GM12878 (cell line): Measurements from ENCODE around the gene KBTBD3. TPM values are rescaled to one million over a fixed set of nuclear protein-coding genes. Genes with fewer than 3 reads are reported as not detected.

Experiments
- ATAC-seq: fragments of 200-7000 bp; cut with Tn5 transposase; 3 replicates; pipeline ENCODE4 v1.9.1; 2020; ENCODE audit warnings: mild to moderate bottlenecking, moderate library complexity
- BruUV-seq: library from RNA; stranded (reverse); fragments of 400-500 nt; replicated peaks from 2 replicates; lab custom pipeline; 2021; lab: Mats Ljungman, UMichigan
- CTCF ChIA-PET: fragments of 300-600 bp; sonication (Branson Sonifier 250); formaldehyde crosslinking; extraction: SDS; loops from one replicate; lab custom pipeline; 2021; ENCODE audit warnings: inconsistent platforms; lab: Yijun Ruan, JAX
- POLR2A ChIA-PET: fragments of 350-600 bp; formaldehyde crosslinking; extraction: SDS; loops from one replicate; lab custom pipeline; 2021; ENCODE audit warnings: inconsistent platforms; lab: Charles Lee
- RAD21 ChIA-PET: fragments of 300-600 bp; sonication (Branson Sonifier 250); formaldehyde crosslinking; loops from one replicate; lab custom pipeline; 2023; ENCODE audit warnings: antibody characterized with exemption; ENCODE audit not compliant: unreplicated experiment; lab: Charles Lee
- SMC1A ChIA-PET: fragments of 300-600 bp; sonication (Branson Sonifier 250); formaldehyde crosslinking; loops from one replicate; lab custom pipeline; 2023; ENCODE audit not compliant: unreplicated experiment, uncharacterized antibody; lab: Charles Lee
- DNase-seq: peaks from one replicate; pipeline ENCODE4 v3.0.0-alpha.2; 2011; ENCODE audit warnings: low read depth, low spot score
- FAIRE-seq: peaks from 3 replicates; lab custom pipeline; 2011; peaks lifted over from hg19 to GRCh38; lab: Jason Lieb, UNC
- H2AFZ ChIP-seq: 2 replicates; pipeline ENCODE4 v1.6.0; 2011; ENCODE audit warnings: low read depth, low read length, control low read depth; ENCODE audit not compliant: control insufficient read depth
- H3K27ac ChIP-seq: 2 replicates; pipeline ENCODE4 v1.5.1; 2011; ENCODE audit warnings: control low read depth; ENCODE audit not compliant: control insufficient read depth, insufficient read depth
- H3K27me3 ChIP-seq, 2 experiments: replicated peaks in 1 of 2; 2 replicates each; pipeline versions ENCODE4 v1.6.0 to v1.6.1; 2011; ENCODE audit warnings: low read length in 1 of 2; ENCODE audit not compliant: control insufficient read depth in 2 of 2, insufficient read depth in 2 of 2
- H3K36me3 ChIP-seq, 2 experiments: 2 replicates each; pipeline ENCODE4 v1.5.1; 2011; ENCODE audit warnings: low read length in 1 of 2; ENCODE audit not compliant: control insufficient read depth in 2 of 2, insufficient read depth in 2 of 2
- H3K4me1 ChIP-seq: 2 replicates; pipeline ENCODE4 v1.6.1; 2011; ENCODE audit warnings: mild to moderate bottlenecking, low read length, moderate library complexity, mixed read lengths; ENCODE audit not compliant: control insufficient read depth, insufficient read depth
- H3K4me2 ChIP-seq: 2 replicates; pipeline ENCODE4 v1.6.0; 2011; ENCODE audit warnings: control low read depth; ENCODE audit not compliant: control insufficient read depth, insufficient read depth
- H3K4me3 ChIP-seq: fragments of 200-600 bp; sonication (generic); 2 replicates; pipeline ENCODE4 v1.5.1; 2016
- H3K79me2 ChIP-seq: 2 replicates; pipeline ENCODE4 v1.6.0; 2011; ENCODE audit warnings: low read length; ENCODE audit not compliant: control insufficient read depth, insufficient read depth
- H3K9ac ChIP-seq: 2 replicates; pipeline ENCODE4 v1.8.0; 2011; ENCODE audit warnings: low read length, control low read depth, mixed read lengths; ENCODE audit not compliant: control insufficient read depth, insufficient read depth
- H3K9me3 ChIP-seq: replicated peaks from 3 replicates; pipeline ENCODE4 v1.5.1; 2011; ENCODE audit warnings: mild to moderate bottlenecking, low read length; ENCODE audit not compliant: control insufficient read depth, insufficient read depth
- H4K20me1 ChIP-seq: 2 replicates; pipeline ENCODE4 v1.6.0; 2011; ENCODE audit not compliant: control insufficient read depth, insufficient read depth
- BCL11A ChIP-seq: IDR thresholded peaks from 2 replicates; pipeline ENCODE4 v1.6.1; 2011; ENCODE audit warnings: low read depth, low read length
- GABPA ChIP-seq: IDR thresholded peaks from 2 replicates; pipeline ENCODE4 v1.6.1; 2014; ENCODE audit warnings: antibody characterized with exemption, low read depth, mild to moderate bottlenecking, inconsistent platforms
- KAT2A ChIP-seq: conservative IDR thresholded peaks from 2 replicates; pipeline ENCODE4 v1.6.1; 2011; ENCODE audit warnings: low read depth, low read length; ENCODE audit not compliant: control insufficient read depth
- RAD21 ChIP-seq: IDR thresholded peaks from 2 replicates; pipeline ENCODE4 v1.6.1; 2011; ENCODE audit warnings: mild to moderate bottlenecking, low read depth, low read length, moderate library complexity; ENCODE audit not compliant: insufficient read depth
- RAD51 ChIP-seq: fragments of 450-650 bp; IDR thresholded peaks from 2 replicates; pipeline ENCODE4 v1.6.1; 2016; ENCODE audit warnings: moderate library complexity, mild to moderate bottlenecking, inconsistent platforms
- SPI1 ChIP-seq: IDR thresholded peaks from 2 replicates; pipeline ENCODE4 v1.6.1; 2011; ENCODE audit warnings: low read depth, mild to moderate bottlenecking, low read length, moderate library complexity, borderline replicate concordance; ENCODE audit not compliant: insufficient read depth
- SRF ChIP-seq, 2 experiments: IDR thresholded peaks; 2 replicates each; pipeline ENCODE4 v1.6.1; 2011; ENCODE audit warnings: low read depth in 2 of 2, low read length in 2 of 2, mild to moderate bottlenecking in 1 of 2, moderate library complexity in 1 of 2
- STAT1 ChIP-seq: fragments of 450-650 bp; conservative IDR thresholded peaks from 2 replicates; pipeline ENCODE4 v1.6.1; 2014; ENCODE audit warnings: antibody characterized with exemption, mild to moderate bottlenecking
- WGBS: methylation state at CpG from one replicate; pipeline ENCODE4 v1.1.6; 2016; ENCODE audit warnings: low lambda C conversion rate; ENCODE audit not compliant: insufficient replicate concordance, insufficient coverage; ENCODE audit errors: missing lambda C conversion rate; 5-methylcytosine and 5-hydroxymethylcytosine counted together
- in situ Hi-C: fragments of 300-500 bp; cut with MboI; formaldehyde crosslinking; loops from 9 replicates; pipeline ENCODE4 v1.14.3; 2018; ENCODE audit warnings: mixed read lengths
- intact Hi-C: fragments of 100-400 bp; cut with micrococcal nuclease; formaldehyde crosslinking; loops from one replicate; pipeline ENCODE4 v1.14.2; 2022; ENCODE audit not compliant: unreplicated experiment
- polyA plus RNA-seq, 11 experiments: library from polyadenylated mRNA; depleted of rRNA in 4 of 11; unstranded in 6 of 11; stranded (reverse) in 5 of 11; fragments of >200 nt; fragmentation: Nextera tagmentation in 4 of 11; fragmentation: Illumina TruSeq in 1 of 11; extraction: Ambion mirVana in 4 of 11; extraction: Trizol in 1 of 11; gene quantifications; 1 replicate in 1 of 11; 2 replicates in 10 of 11; pipeline versions ENCODE4 v1.2.1 to v1.2.3, GENCODE V29; 2011 to 2016; ENCODE audit warnings: inconsistent platforms in 2 of 11, missing spikeins in 2 of 11, low read depth in 1 of 11
- total RNA-seq, 4 experiments: library from RNA; depleted of rRNA in 3 of 4; stranded (reverse); fragments of >200 nt in 3 of 4; fragmentation: Illumina TruSeq in 1 of 4; extraction: Trizol in 1 of 4; gene quantifications; 2 replicates each; pipeline versions ENCODE4 v1.2.1 to v1.2.3, GENCODE V29; 2013 to 2021
- TF ChIP-seq, protein P1 (sequence below): fragments of 450-650 bp; IDR thresholded peaks from 2 replicates; pipeline ENCODE4 v1.6.1; 2018; ENCODE audit warnings: mild to moderate bottlenecking, low read depth, moderate library complexity; ENCODE audit not compliant: partially characterized antibody
- TF ChIP-seq, protein P2 (sequence below): fragments of 450-650 bp; IDR thresholded peaks from 2 replicates; pipeline ENCODE4 v1.6.1; 2017; ENCODE audit warnings: mild to moderate bottlenecking, moderate library complexity
- TF ChIP-seq, protein P3 (sequence below): IDR thresholded peaks from 2 replicates; pipeline ENCODE4 v1.6.1; 2012; ENCODE audit warnings: low read depth, low read length, improper control_type of control experiment
- TF ChIP-seq, protein P4 (sequence below): fragments of 450-650 bp; IDR thresholded peaks from 2 replicates; pipeline ENCODE4 v1.6.1; 2016; ENCODE audit warnings: mild to moderate bottlenecking

Gene KBTBD3
- total and polyA plus RNA-seq, 10 of the 15 experiments (the other 5 are each of a cell fraction or from before 2014, with no cell fraction given) = 1.9 to 18.1 (median 8.4) TPM

DNA sequence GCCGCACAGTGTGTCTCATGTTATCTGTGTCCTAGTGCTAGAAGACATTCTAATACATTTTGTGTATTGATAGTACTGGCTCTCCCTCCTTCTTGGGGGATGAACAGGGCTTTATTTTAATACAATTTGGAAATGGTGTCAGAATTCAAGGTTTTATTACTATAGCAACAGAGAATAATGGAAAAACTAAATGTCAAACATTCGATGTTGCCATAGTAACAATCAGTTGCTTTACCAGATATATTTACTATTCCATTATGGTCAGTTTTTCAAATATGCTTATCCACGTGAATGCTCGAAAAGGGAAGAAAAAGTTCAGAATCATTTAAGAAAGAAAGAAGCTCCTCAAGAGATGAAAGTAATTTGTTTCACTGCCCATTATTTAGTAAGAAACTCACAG lies 46.5 kb downstream of the KBTBD3 start:
- RAD21 ChIA-PET = no interaction called here
- Histone ChIP-seq H3K79me2 (no peaks in the 10 kb centered on the region), H3K4me2 (no peak overlapping the region), H2AFZ (no peak overlapping the region), H3K9me3 (no peaks in the 10 kb centered on the region; the same call in 2 of the 3 replicates), H3K4me3 (no peak overlapping the region), H3K27ac (no peak overlapping the region), H4K20me1 (no peaks in the 10 kb centered on the region), H3K27me3 (no peaks in the 10 kb centered on the region), H3K4me1 (no peaks in the 10 kb centered on the region), H3K9ac (no peak overlapping the region), H3K36me3 (no peaks in the 10 kb centered on the region)
- ATAC-seq = no peak
- in situ Hi-C loops (no loop called here), intact Hi-C loops (no loop called here)
- BruUV-seq = no TSS peak
- POLR2A ChIA-PET = no interaction called here
- no peak for FAIRE-seq
- DNase-seq = no peak
- 72% methylated on average over 4 of the region's 4 CpGs for WGBS
- SMC1A ChIA-PET = no interaction called here
- CTCF ChIA-PET = no interaction called here
- TF ChIP-seq KAT2A (no peak), SPI1 (no peak), BCL11A (no peak), GABPA (no peak), SRF (IDR thresholded peaks at IDR 0.05; ENCODE audit: low read depth in 2 of 2, low read length in 2 of 2) (no peak), RAD21 (no peak), RAD51 (no peak), STAT1 (no peak)
- TF ChIP-seq, protein P1, sequence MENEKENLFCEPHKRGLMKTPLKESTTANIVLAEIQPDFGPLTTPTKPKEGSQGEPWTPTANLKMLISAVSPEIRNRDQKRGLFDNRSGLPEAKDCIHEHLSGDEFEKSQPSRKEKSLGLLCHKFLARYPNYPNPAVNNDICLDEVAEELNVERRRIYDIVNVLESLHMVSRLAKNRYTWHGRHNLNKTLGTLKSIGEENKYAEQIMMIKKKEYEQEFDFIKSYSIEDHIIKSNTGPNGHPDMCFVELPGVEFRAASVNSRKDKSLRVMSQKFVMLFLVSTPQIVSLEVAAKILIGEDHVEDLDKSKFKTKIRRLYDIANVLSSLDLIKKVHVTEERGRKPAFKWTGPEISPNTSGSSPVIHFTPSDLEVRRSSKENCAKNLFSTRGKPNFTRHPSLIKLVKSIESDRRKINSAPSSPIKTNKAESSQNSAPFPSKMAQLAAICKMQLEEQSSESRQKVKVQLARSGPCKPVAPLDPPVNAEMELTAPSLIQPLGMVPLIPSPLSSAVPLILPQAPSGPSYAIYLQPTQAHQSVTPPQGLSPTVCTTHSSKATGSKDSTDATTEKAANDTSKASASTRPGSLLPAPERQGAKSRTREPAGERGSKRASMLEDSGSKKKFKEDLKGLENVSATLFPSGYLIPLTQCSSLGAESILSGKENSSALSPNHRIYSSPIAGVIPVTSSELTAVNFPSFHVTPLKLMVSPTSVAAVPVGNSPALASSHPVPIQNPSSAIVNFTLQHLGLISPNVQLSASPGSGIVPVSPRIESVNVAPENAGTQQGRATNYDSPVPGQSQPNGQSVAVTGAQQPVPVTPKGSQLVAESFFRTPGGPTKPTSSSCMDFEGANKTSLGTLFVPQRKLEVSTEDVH = no peak
- TF ChIP-seq, protein P2, sequence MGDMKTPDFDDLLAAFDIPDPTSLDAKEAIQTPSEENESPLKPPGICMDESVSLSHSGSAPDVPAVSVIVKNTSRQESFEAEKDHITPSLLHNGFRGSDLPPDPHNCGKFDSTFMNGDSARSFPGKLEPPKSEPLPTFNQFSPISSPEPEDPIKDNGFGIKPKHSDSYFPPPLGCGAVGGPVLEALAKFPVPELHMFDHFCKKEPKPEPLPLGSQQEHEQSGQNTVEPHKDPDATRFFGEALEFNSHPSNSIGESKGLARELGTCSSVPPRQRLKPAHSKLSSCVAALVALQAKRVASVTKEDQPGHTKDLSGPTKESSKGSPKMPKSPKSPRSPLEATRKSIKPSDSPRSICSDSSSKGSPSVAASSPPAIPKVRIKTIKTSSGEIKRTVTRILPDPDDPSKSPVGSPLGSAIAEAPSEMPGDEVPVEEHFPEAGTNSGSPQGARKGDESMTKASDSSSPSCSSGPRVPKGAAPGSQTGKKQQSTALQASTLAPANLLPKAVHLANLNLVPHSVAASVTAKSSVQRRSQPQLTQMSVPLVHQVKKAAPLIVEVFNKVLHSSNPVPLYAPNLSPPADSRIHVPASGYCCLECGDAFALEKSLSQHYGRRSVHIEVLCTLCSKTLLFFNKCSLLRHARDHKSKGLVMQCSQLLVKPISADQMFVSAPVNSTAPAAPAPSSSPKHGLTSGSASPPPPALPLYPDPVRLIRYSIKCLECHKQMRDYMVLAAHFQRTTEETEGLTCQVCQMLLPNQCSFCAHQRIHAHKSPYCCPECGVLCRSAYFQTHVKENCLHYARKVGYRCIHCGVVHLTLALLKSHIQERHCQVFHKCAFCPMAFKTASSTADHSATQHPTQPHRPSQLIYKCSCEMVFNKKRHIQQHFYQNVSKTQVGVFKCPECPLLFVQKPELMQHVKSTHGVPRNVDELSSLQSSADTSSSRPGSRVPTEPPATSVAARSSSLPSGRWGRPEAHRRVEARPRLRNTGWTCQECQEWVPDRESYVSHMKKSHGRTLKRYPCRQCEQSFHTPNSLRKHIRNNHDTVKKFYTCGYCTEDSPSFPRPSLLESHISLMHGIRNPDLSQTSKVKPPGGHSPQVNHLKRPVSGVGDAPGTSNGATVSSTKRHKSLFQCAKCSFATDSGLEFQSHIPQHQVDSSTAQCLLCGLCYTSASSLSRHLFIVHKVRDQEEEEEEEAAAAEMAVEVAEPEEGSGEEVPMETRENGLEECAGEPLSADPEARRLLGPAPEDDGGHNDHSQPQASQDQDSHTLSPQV = no peak
- TF ChIP-seq, protein P3, sequence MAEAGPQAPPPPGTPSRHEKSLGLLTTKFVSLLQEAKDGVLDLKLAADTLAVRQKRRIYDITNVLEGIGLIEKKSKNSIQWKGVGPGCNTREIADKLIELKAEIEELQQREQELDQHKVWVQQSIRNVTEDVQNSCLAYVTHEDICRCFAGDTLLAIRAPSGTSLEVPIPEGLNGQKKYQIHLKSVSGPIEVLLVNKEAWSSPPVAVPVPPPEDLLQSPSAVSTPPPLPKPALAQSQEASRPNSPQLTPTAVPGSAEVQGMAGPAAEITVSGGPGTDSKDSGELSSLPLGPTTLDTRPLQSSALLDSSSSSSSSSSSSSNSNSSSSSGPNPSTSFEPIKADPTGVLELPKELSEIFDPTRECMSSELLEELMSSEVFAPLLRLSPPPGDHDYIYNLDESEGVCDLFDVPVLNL = no peak
- TF ChIP-seq, protein P4, sequence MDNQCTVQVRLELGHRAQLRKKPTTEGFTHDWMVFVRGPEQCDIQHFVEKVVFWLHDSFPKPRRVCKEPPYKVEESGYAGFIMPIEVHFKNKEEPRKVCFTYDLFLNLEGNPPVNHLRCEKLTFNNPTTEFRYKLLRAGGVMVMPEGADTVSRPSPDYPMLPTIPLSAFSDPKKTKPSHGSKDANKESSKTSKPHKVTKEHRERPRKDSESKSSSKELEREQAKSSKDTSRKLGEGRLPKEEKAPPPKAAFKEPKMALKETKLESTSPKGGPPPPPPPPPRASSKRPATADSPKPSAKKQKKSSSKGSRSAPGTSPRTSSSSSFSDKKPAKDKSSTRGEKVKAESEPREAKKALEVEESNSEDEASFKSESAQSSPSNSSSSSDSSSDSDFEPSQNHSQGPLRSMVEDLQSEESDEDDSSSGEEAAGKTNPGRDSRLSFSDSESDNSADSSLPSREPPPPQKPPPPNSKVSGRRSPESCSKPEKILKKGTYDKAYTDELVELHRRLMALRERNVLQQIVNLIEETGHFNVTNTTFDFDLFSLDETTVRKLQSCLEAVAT = no peak
